ENCODE measurements around the gene EML6. TPM values are rescaled to one million over a fixed set of nuclear protein-coding genes. Genes with fewer than 3 reads are reported as not detected.

EML6 gene
- total and polyA plus RNA-seq, 2 of the 13 experiments (the other 11 are each of a cell fraction or from before 2014, with no cell fraction given), result 17.2 to 32.4 TPM

- TF ChIP-seq UBTF (CRISPR knock-in tag; IDR thresholded peaks at IDR 0.05) (peak; percentile 95), ARID4A (CRISPR knock-in tag; IDR thresholded peaks at IDR 0.05; ENCODE audit: borderline replicate concordance) (peak; percentile 96), THAP11 (CRISPR knock-in tag; IDR thresholded peaks at IDR 0.05) (peak; percentile 99), KAT8 (CRISPR knock-in tag; IDR thresholded peaks at IDR 0.05) (peak; percentile 87), EZH2 (conservative IDR thresholded peaks at IDR 0.05; ENCODE audit: low read depth, low read length) (no peak), ZNF263 (CRISPR knock-in tag; IDR thresholded peaks at IDR 0.05) (peak; percentile 59), ZBTB42 (CRISPR knock-in tag; IDR thresholded peaks at IDR 0.05) (peak; percentile 87; the same call in 1 of the 2 replicates), KLF13 (CRISPR knock-in tag; IDR thresholded peaks at IDR 0.05) (peak; percentile 72; the same call in 1 of the 2 replicates), ZNF552 (CRISPR knock-in tag; IDR thresholded peaks at IDR 0.05; ENCODE audit: borderline replicate concordance) (peak; percentile 66; the same call in 1 of the 2 replicates), IRF2 (CRISPR knock-in tag; IDR thresholded peaks at IDR 0.05) (peak; percentile 91), ZBTB7A (CRISPR knock-in tag; IDR thresholded peaks at IDR 0.05) (peak; percentile 76; the same call in 1 of the 2 replicates), HCFC1 (IDR thresholded peaks at IDR 0.05; ENCODE audit: low read depth, low read length) (peak; percentile 99), CC2D1A (CRISPR knock-in tag; IDR thresholded peaks at IDR 0.05) (no peak), KMT2A (CRISPR knock-in tag; IDR thresholded peaks at IDR 0.05) (peak; percentile 90), E2F5 (CRISPR knock-in tag; conservative IDR thresholded peaks at IDR 0.05) (peak; percentile 64; the same call in 1 of the 2 replicates), ESRRA (CRISPR knock-in tag; IDR thresholded peaks at IDR 0.05; ENCODE audit: low read depth) (peak; percentile 73)
- TF ChIP-seq, protein P1, sequence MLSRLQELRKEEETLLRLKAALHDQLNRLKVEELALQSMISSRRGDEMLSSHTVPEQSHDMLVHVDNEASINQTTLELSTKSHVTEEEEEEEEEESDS (CRISPR knock-in tag; IDR thresholded peaks at IDR 0.05; ENCODE audit: borderline replicate concordance), result no peak
- TF ChIP-seq, protein P2, sequence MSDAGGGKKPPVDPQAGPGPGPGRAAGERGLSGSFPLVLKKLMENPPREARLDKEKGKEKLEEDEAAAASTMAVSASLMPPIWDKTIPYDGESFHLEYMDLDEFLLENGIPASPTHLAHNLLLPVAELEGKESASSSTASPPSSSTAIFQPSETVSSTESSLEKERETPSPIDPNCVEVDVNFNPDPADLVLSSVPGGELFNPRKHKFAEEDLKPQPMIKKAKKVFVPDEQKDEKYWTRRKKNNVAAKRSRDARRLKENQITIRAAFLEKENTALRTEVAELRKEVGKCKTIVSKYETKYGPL (CRISPR knock-in tag; IDR thresholded peaks at IDR 0.05), result no peak
- TF ChIP-seq, protein P3, sequence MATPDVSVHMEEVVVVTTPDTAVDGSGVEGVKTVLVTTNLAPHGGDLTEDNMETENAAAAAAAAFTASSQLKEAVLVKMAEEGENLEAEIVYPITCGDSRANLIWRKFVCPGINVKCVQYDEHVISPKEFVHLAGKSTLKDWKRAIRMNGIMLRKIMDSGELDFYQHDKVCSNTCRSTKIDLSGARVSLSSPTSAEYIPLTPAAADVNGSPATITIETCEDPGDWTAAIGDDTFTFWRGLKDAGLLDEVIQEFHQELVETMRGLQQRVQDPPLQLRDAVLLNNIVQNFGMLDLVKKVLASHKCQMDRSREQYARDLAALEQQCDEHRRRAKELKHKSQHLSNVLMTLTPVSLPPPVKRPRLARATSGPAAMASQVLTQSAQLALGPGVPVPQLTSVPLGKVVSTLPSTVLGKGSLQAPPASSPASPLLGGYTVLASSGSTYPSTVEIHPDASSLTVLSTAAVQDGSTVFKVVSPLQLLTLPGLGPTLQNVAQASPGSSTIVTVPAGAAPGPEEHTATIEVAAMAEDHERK (CRISPR knock-in tag; IDR thresholded peaks at IDR 0.05; ENCODE audit: low read depth), result peak; percentile 76
These were observed at the start of gene EML6 (continued) for GRCh38 chr2:54723131-54723995.
